Keratinocyte (primary cell): Measurements from ENCODE around the gene PLCZ1. TPM values are rescaled to one million over a fixed set of nuclear protein-coding genes. Genes with fewer than 3 reads are reported as not detected.

ENCODE experiments used
- DNase-seq: peaks from one replicate; pipeline ENCODE4 v3.0.0-alpha.2; 2011; ENCODE audit warnings: low read depth, missing footprints, low spot score
- FAIRE-seq: peaks from 2 replicates; lab custom pipeline; 2011; peaks lifted over from hg19 to GRCh38; lab: Jason Lieb, UNC
- H2AFZ ChIP-seq: 2 replicates; pipeline ENCODE4 v1.6.0; 2012; ENCODE audit warnings: low read length, control low read depth, inconsistent platforms; ENCODE audit not compliant: control insufficient read depth
- H3K27ac ChIP-seq: 2 replicates; pipeline ENCODE4 v1.5.1; 2011; ENCODE audit warnings: low read length; ENCODE audit not compliant: control insufficient read depth, insufficient read depth
- H3K27me3 ChIP-seq: 3 replicates; pipeline ENCODE4 v1.6.0; 2011; ENCODE audit warnings: low read length; ENCODE audit not compliant: control insufficient read depth, insufficient read depth; ENCODE audit errors: extremely low read depth
- H3K36me3 ChIP-seq, 2 experiments: 2 replicates in 1 of 2; 3 replicates in 1 of 2; pipeline ENCODE4 v1.5.1; 2011; ENCODE audit warnings: low read length in 2 of 2, mild to moderate bottlenecking in 1 of 2; ENCODE audit not compliant: control insufficient read depth in 2 of 2, insufficient read depth in 2 of 2; ENCODE audit errors: extremely low read depth in 1 of 2
- H3K4me1 ChIP-seq: 3 replicates; pipeline ENCODE4 v1.5.1; 2011; ENCODE audit warnings: low read length; ENCODE audit not compliant: control insufficient read depth, insufficient read depth; ENCODE audit errors: extremely low read depth
- H3K4me2 ChIP-seq: 3 replicates; pipeline ENCODE4 v1.6.0; 2011; ENCODE audit warnings: low read depth, low read length; ENCODE audit not compliant: control insufficient read depth, insufficient read depth; ENCODE audit errors: extremely low read depth
- H3K4me3 ChIP-seq, 3 experiments: fragments of 200-600 bp in 1 of 3; sonication (generic) in 1 of 3; 2 replicates in 2 of 3; 3 replicates in 1 of 3; pipeline ENCODE4 v1.5.1; 2011 to 2016; ENCODE audit warnings: low read length in 3 of 3, mild to moderate bottlenecking in 3 of 3, control low read depth in 2 of 3, inconsistent platforms in 1 of 3, low read depth in 1 of 3, mixed read lengths in 1 of 3, mixed run types in 1 of 3, moderate library complexity in 1 of 3; ENCODE audit not compliant: control insufficient read depth in 2 of 3, insufficient read depth in 2 of 3; ENCODE audit errors: extremely low read depth in 1 of 3
- H3K79me2 ChIP-seq: 2 replicates; pipeline ENCODE4 v1.6.0; 2012; ENCODE audit warnings: low read length; ENCODE audit not compliant: control insufficient read depth, insufficient read depth
- H3K9ac ChIP-seq: 3 replicates; pipeline ENCODE4 v1.6.0; 2011; ENCODE audit warnings: low read length; ENCODE audit not compliant: control insufficient read depth, insufficient read depth; ENCODE audit errors: extremely low read depth
- H3K9me1 ChIP-seq: 3 replicates; pipeline ENCODE4 v1.6.0; 2011; ENCODE audit warnings: low read length; ENCODE audit not compliant: control insufficient read depth, insufficient read depth; ENCODE audit errors: extremely low read depth
- H3K9me3 ChIP-seq: 2 replicates; pipeline ENCODE4 v1.5.1; 2012; ENCODE audit warnings: low read depth, low read length; ENCODE audit not compliant: control insufficient read depth
- H4K20me1 ChIP-seq: 3 replicates; pipeline ENCODE4 v1.6.0; 2011; ENCODE audit warnings: low read length; ENCODE audit not compliant: control insufficient read depth, insufficient read depth; ENCODE audit errors: extremely low read depth
- CTCF ChIP-seq, 3 experiments: IDR thresholded peaks in 1 of 3; conservative IDR thresholded peaks in 1 of 3; optimal IDR thresholded peaks in 1 of 3; 2 replicates in 2 of 3; 3 replicates in 1 of 3; pipeline versions ENCODE3 to v1.5.1; 2011; ENCODE audit warnings: low read length in 3 of 3, mild to moderate bottlenecking in 3 of 3, moderate library complexity in 2 of 3, control low read depth in 1 of 3, inconsistent platforms in 1 of 3; ENCODE audit not compliant: insufficient read depth in 2 of 3; ENCODE audit errors: extremely low read depth in 1 of 3
- EZH2 ChIP-seq: IDR thresholded peaks from one replicate; pipeline ENCODE4 v1.6.1; 2012; ENCODE audit warnings: inconsistent platforms, mild to moderate bottlenecking, low read length, moderate library complexity
- dilution Hi-C: fragments of 300-500 bp; cut with MboI; formaldehyde crosslinking; loops from one replicate; pipeline ENCODE4 v1.7.0; 2020; ENCODE audit warnings: low sequenced_read_pairs; ENCODE audit not compliant: extremely low pct_ligation_motif_present
- polyA plus RNA-seq, 5 experiments: library from polyadenylated mRNA; depleted of rRNA in 3 of 5; stranded (reverse) in 3 of 5; stranded (forward) in 1 of 5; unstranded in 1 of 5; fragments of >200 nt; gene quantifications; 1 replicate in 1 of 5; 2 replicates in 3 of 5; 3 replicates in 1 of 5; pipeline versions ENCODE4 v1.2.1 to v1.2.3, GENCODE V29; 2011 to 2012; ENCODE audit warnings: missing spikeins in 2 of 5, low read depth in 1 of 5, low replicate concordance in 1 of 5

The PLCZ1 gene
- polyA plus RNA-seq, 1 donor (not counting 4 experiments of a cell fraction or from before 2014, with no cell fraction given), result 0.62 TPM

GRCh38 chr12:18752947-18753346, 15.1 kb upstream of the PLCZ1 start:
- Histone ChIP-seq H3K4me3 (no peak overlapping the region), H3K36me3 (no peaks in the 10 kb centered on the region), H2AFZ (no peak overlapping the region), H3K27ac (no peak overlapping the region), H3K4me1 (peaks cover 9% of the 10 kb centered on the region), H3K79me2 (no peaks in the 10 kb centered on the region), H3K9ac (no peak overlapping the region), H3K9me1 (no peaks in the 10 kb centered on the region), H3K9me3 (no peaks in the 10 kb centered on the region), H4K20me1 (no peaks in the 10 kb centered on the region), H3K4me2 (no peak overlapping the region), H3K27me3 (no peaks in the 10 kb centered on the region)
- no peak for FAIRE-seq
- no peak for DNase-seq
- TF ChIP-seq CTCF (optimal IDR thresholded peaks at IDR 0.05 in 1 of 3, IDR thresholded peaks at IDR 0.05 in 1 of 3, conservative IDR thresholded peaks at IDR 0.05 in 1 of 3; ENCODE audit: extremely low read depth in 1 of 3, insufficient read depth in 2 of 3, low read length in 3 of 3), result no peak
- no peak for TF ChIP-seq EZH2
- dilution Hi-C loops, result no loop called here

- dilution Hi-C loops, result no loop called here
- Histone ChIP-seq H4K20me1 (no peaks in the 10 kb centered on the region), H3K36me3 (no peaks in the 10 kb centered on the region), H3K9me3 (no peaks in the 10 kb centered on the region), H3K9ac (no peak overlapping the region), H2AFZ (no peak overlapping the region), H3K4me3 (no peak overlapping the region), H3K27ac (no peak overlapping the region), H3K27me3 (no peaks in the 10 kb centered on the region), H3K9me1 (no peaks in the 10 kb centered on the region), H3K79me2 (no peaks in the 10 kb centered on the region), H3K4me1 (peaks cover 12% of the 10 kb centered on the region), H3K4me2 (no peak overlapping the region)
- DNase-seq (no peak), FAIRE-seq (no peak)
- TF ChIP-seq EZH2, result no peak
- TF ChIP-seq CTCF (optimal IDR thresholded peaks at IDR 0.05 in 1 of 3, IDR thresholded peaks at IDR 0.05 in 1 of 3, conservative IDR thresholded peaks at IDR 0.05 in 1 of 3; ENCODE audit: extremely low read depth in 1 of 3, insufficient read depth in 2 of 3, low read length in 3 of 3), result no peak
Measured at GRCh38 chr12:18752280-18752920, 14.6 kb upstream of the PLCZ1 start.
